H1 (cell line): ENCODE data around the gene SMARCA4. TPM values are rescaled to one million over a fixed set of nuclear protein-coding genes. Genes with fewer than 3 reads are reported as not detected.

ENCODE experiments used
- CTCF ChIA-PET: fragments of 300-600 bp; sonication (Branson Sonifier 250); formaldehyde crosslinking; loops from one replicate; lab custom pipeline; 2021; ENCODE audit not compliant: partially characterized antibody; lab: Charles Lee
- POLR2A ChIA-PET: fragments of 300-600 bp; sonication (Branson Sonifier 250); formaldehyde crosslinking; loops from one replicate; lab custom pipeline; 2021; ENCODE audit warnings: inconsistent platforms; ENCODE audit not compliant: partially characterized antibody; lab: Charles Lee
- DNase-seq, 2 experiments: peaks; one replicate each; pipeline versions ENCODE4 v3.0.0 to v3.0.0-alpha.2; 2010 to 2022; ENCODE audit warnings: low spot score in 2 of 2, low read depth in 1 of 2, mixed read lengths in 1 of 2
- FAIRE-seq: peaks from 2 replicates; lab custom pipeline; 2011; peaks lifted over from hg19 to GRCh38; lab: Jason Lieb, UNC
- H2AFZ ChIP-seq: 2 replicates; pipeline ENCODE4 v1.8.1; 2012; ENCODE audit warnings: low read length, inconsistent platforms
- H2AK5ac ChIP-seq: 2 replicates; pipeline ENCODE4 v1.6.1; 2013; ENCODE audit warnings: low read depth, low read length
- H2BK120ac ChIP-seq: replicated peaks from 2 replicates; pipeline ENCODE3; 2013; ENCODE audit warnings: low read depth, low read length, inconsistent platforms
- H2BK12ac ChIP-seq: 2 replicates; pipeline ENCODE4 v1.6.1; 2013; ENCODE audit warnings: low read depth, low read length
- H2BK15ac ChIP-seq: 2 replicates; pipeline ENCODE4 v1.6.1; 2013; ENCODE audit warnings: low read length
- H2BK20ac ChIP-seq: 2 replicates; pipeline ENCODE4 v1.6.1; 2013; ENCODE audit warnings: low read length
- H2BK5ac ChIP-seq: 2 replicates; pipeline ENCODE4 v1.6.1; 2013; ENCODE audit warnings: low read depth, low read length
- H3K14ac ChIP-seq: 2 replicates; pipeline ENCODE4 v1.6.1; 2013; ENCODE audit warnings: inconsistent platforms; ENCODE audit not compliant: insufficient read length
- H3K18ac ChIP-seq: 2 replicates; pipeline ENCODE4 v1.6.1; 2013; ENCODE audit warnings: low read length; ENCODE audit errors: extremely low read depth
- H3K23ac ChIP-seq: 2 replicates; pipeline ENCODE4 v1.6.1; 2013; ENCODE audit warnings: inconsistent platforms; ENCODE audit not compliant: insufficient read length
- H3K23me2 ChIP-seq: 2 replicates; pipeline ENCODE4 v1.6.1; 2013; ENCODE audit warnings: low read depth, low read length
- H3K27ac ChIP-seq: 2 replicates; pipeline ENCODE4 v1.6.1; 2011; ENCODE audit warnings: low read depth, low read length, inconsistent platforms
- H3K27me3 ChIP-seq, 4 experiments: replicated peaks in 1 of 4; 1 replicate in 1 of 4; 2 replicates in 3 of 4; pipeline versions ENCODE4 v1.6.1 to v1.8.1; 2011 to 2013; ENCODE audit warnings: low read length in 3 of 4, mild to moderate bottlenecking in 3 of 4, inconsistent platforms in 2 of 4, mixed read lengths in 2 of 4, moderate library complexity in 1 of 4; ENCODE audit not compliant: control insufficient read depth in 3 of 4, insufficient read depth in 3 of 4; ENCODE audit errors: extremely low read depth in 1 of 4
- H3K36me3 ChIP-seq, 4 experiments: 2 replicates each; pipeline versions ENCODE4 v1.6.1 to v1.8.1; 2011 to 2013; ENCODE audit warnings: mild to moderate bottlenecking in 4 of 4, low read length in 3 of 4, moderate library complexity in 2 of 4, control low read depth in 1 of 4, inconsistent platforms in 1 of 4; ENCODE audit not compliant: insufficient read depth in 4 of 4, control insufficient read depth in 2 of 4
- H3K4ac ChIP-seq: replicated peaks from 2 replicates; pipeline ENCODE3; 2013; ENCODE audit warnings: low read length, low read depth, mixed read lengths, inconsistent platforms; ENCODE audit not compliant: insufficient read length
- H3K4me1 ChIP-seq, 4 experiments: replicated peaks in 1 of 4; 1 replicate in 1 of 4; 2 replicates in 3 of 4; pipeline versions ENCODE4 v1.6.1 to v1.8.1; 2011 to 2013; ENCODE audit warnings: low read length in 3 of 4, inconsistent platforms in 2 of 4, mixed read lengths in 1 of 4; ENCODE audit not compliant: insufficient read depth in 4 of 4, control insufficient read depth in 3 of 4
- H3K4me2 ChIP-seq, 2 experiments: 2 replicates each; pipeline versions ENCODE4 v1.6.1 to v1.8.1; 2011 to 2013; ENCODE audit warnings: low read depth in 2 of 2, low read length in 2 of 2, control low read depth in 1 of 2, inconsistent platforms in 1 of 2, mild to moderate bottlenecking in 1 of 2; ENCODE audit not compliant: insufficient read depth in 1 of 2
- H3K4me3 ChIP-seq, 4 experiments: fragments of 200-600, 300-600 bp in 1 of 4; sonication (generic), shearing (Covaris generic), sonication (Bioruptor Twin) in 1 of 4; 2 replicates each; pipeline versions ENCODE4 v1.5.1 to v1.8.1; 2011 to 2016; ENCODE audit warnings: low read length in 4 of 4, low read depth in 3 of 4, control low read depth in 2 of 4, inconsistent platforms in 2 of 4, mild to moderate bottlenecking in 2 of 4, mixed read lengths in 1 of 4, moderate library complexity in 1 of 4; ENCODE audit not compliant: insufficient read depth in 2 of 4; ENCODE audit errors: extremely low read depth in 1 of 4
- H3K56ac ChIP-seq: replicated peaks from 2 replicates; pipeline ENCODE3; 2013; ENCODE audit warnings: low read depth, mild to moderate bottlenecking, mixed read lengths, low read length, inconsistent platforms; ENCODE audit not compliant: insufficient read length
- H3K79me1 ChIP-seq: 2 replicates; pipeline ENCODE4 v1.6.1; 2013; ENCODE audit warnings: low read depth, low read length, control low read depth
- H3K79me2 ChIP-seq, 2 experiments: 2 replicates each; pipeline versions ENCODE4 v1.6.1 to v1.8.1; 2012 to 2013; ENCODE audit warnings: low read length in 2 of 2, mild to moderate bottlenecking in 2 of 2, inconsistent platforms in 1 of 2; ENCODE audit not compliant: insufficient read depth in 2 of 2, control insufficient read depth in 1 of 2
- H3K9ac ChIP-seq, 4 experiments: replicated peaks in 1 of 4; 1 replicate in 1 of 4; 2 replicates in 3 of 4; pipeline versions ENCODE4 v1.6.1 to v1.8.1; 2011 to 2013; ENCODE audit warnings: low read depth in 3 of 4, low read length in 3 of 4, control low read depth in 2 of 4, mild to moderate bottlenecking in 2 of 4, moderate library complexity in 2 of 4, inconsistent platforms in 1 of 4; ENCODE audit errors: extremely low read depth in 1 of 4
- H3K9me3 ChIP-seq, 2 experiments: 2 replicates each; pipeline versions ENCODE4 v1.6.1 to v1.8.1; 2012 to 2013; ENCODE audit warnings: mild to moderate bottlenecking in 2 of 2, moderate library complexity in 2 of 2, control low read depth in 1 of 2, inconsistent platforms in 1 of 2, low read depth in 1 of 2, low read length in 1 of 2, mixed read lengths in 1 of 2; ENCODE audit not compliant: insufficient read depth in 2 of 2
- H4K20me1 ChIP-seq, 2 experiments: replicated peaks in 1 of 2; 2 replicates each; pipeline versions ENCODE3 to v1.8.1; 2011 to 2013; ENCODE audit warnings: inconsistent platforms in 2 of 2, low read length in 2 of 2, mild to moderate bottlenecking in 1 of 2; ENCODE audit not compliant: insufficient read depth in 2 of 2, control insufficient read depth in 1 of 2
- H4K5ac ChIP-seq: 2 replicates; pipeline ENCODE4 v1.6.1; 2013; ENCODE audit warnings: low read length, low read depth, mixed read lengths, inconsistent platforms; ENCODE audit not compliant: insufficient read length
- H4K8ac ChIP-seq: 2 replicates; pipeline ENCODE4 v1.8.0; 2013; ENCODE audit warnings: mild to moderate bottlenecking, moderate library complexity, low read length, inconsistent platforms; ENCODE audit not compliant: insufficient read depth; ENCODE audit errors: extremely low read depth
- H4K91ac ChIP-seq: replicated peaks from 2 replicates; pipeline ENCODE3; 2013; ENCODE audit warnings: low read length, mixed read lengths, inconsistent platforms; ENCODE audit not compliant: insufficient read length
- ASH2L ChIP-seq: fragments of 200-600, 300-600 bp; sonication (generic); IDR thresholded peaks from one replicate; pipeline ENCODE4 v1.7.1; 2017; ENCODE audit warnings: low read length
- ATF3 ChIP-seq: IDR thresholded peaks from 2 replicates; pipeline ENCODE4 v1.6.1; 2011; ENCODE audit warnings: low read depth, mild to moderate bottlenecking, low read length; ENCODE audit not compliant: insufficient read depth
- FOSL1 ChIP-seq: IDR thresholded peaks from 2 replicates; pipeline ENCODE4 v1.6.1; 2011; ENCODE audit warnings: mild to moderate bottlenecking, low read depth, low read length, moderate library complexity; ENCODE audit not compliant: insufficient read depth
- GABPA ChIP-seq: IDR thresholded peaks from 2 replicates; pipeline ENCODE4 v1.6.1; 2011; ENCODE audit warnings: mild to moderate bottlenecking, low read length, moderate library complexity, borderline replicate concordance; ENCODE audit not compliant: insufficient read depth
- KDM5A ChIP-seq: fragments of 200-600 bp; IDR thresholded peaks from 2 replicates; pipeline ENCODE4 v1.7.1; 2012; ENCODE audit warnings: mild to moderate bottlenecking, low read length, inconsistent platforms, mixed read lengths
- MAFK ChIP-seq: IDR thresholded peaks from 2 replicates; pipeline ENCODE4 v1.6.1; 2012; ENCODE audit warnings: low read depth, mild to moderate bottlenecking, improper control_type of control experiment, low read length
- POU5F1 ChIP-seq: IDR thresholded peaks from 2 replicates; pipeline ENCODE4 v1.6.1; 2011; ENCODE audit warnings: low read depth, mild to moderate bottlenecking, low read length, moderate library complexity
- SIRT6 ChIP-seq: IDR thresholded peaks from one replicate; pipeline ENCODE4 v1.7.1; 2012; ENCODE audit warnings: low read length, inconsistent platforms
- SP4 ChIP-seq: IDR thresholded peaks from 2 replicates; pipeline ENCODE4 v1.6.1; 2012; ENCODE audit warnings: low read length, inconsistent platforms
- SRF ChIP-seq: IDR thresholded peaks from 2 replicates; pipeline ENCODE4 v1.6.1; 2011; ENCODE audit warnings: mild to moderate bottlenecking, low read depth, low read length, moderate library complexity
- TAF1 ChIP-seq: IDR thresholded peaks from 2 replicates; pipeline ENCODE4 v1.6.1; 2011; ENCODE audit warnings: mild to moderate bottlenecking, low read depth, low read length
- TCF12 ChIP-seq: IDR thresholded peaks from 2 replicates; pipeline ENCODE4 v1.6.1; 2011; ENCODE audit warnings: low read depth, mild to moderate bottlenecking, low read length
- TEAD4 ChIP-seq: IDR thresholded peaks from 2 replicates; pipeline ENCODE4 v1.6.1; 2012; ENCODE audit warnings: low read depth, low read length, inconsistent platforms, mixed read lengths
- ZNF274 ChIP-seq: IDR thresholded peaks from 2 replicates; pipeline ENCODE4 v1.7.0; 2012; ENCODE audit warnings: low read length, borderline replicate concordance; ENCODE audit errors: extremely low read depth
- WGBS, 2 experiments: shearing (Covaris generic) in 1 of 2; methylation state at CpG; one replicate each; pipeline versions ENCODE4 v1.1.6 to v1.1.7; 2013 to 2015; ENCODE audit warnings: low lambda C conversion rate in 2 of 2, mixed read lengths in 2 of 2, inconsistent platforms in 1 of 2, low coverage in 1 of 2, missing lambda C conversion rate in 1 of 2; ENCODE audit not compliant: insufficient replicate concordance in 2 of 2, insufficient coverage in 1 of 2, insufficient read length in 1 of 2; ENCODE audit errors: extremely low coverage in 1 of 2, missing lambda C conversion rate in 1 of 2; 5-methylcytosine and 5-hydroxymethylcytosine counted together
- polyA plus RNA-seq, 7 experiments: library from polyadenylated mRNA; depleted of rRNA in 3 of 7; stranded (reverse) in 5 of 7; unstranded in 2 of 7; fragments of >200 nt in 5 of 7; fragments of 200-250 nt in 2 of 7; gene quantifications; 1 replicate in 5 of 7; 2 replicates in 1 of 7; 4 replicates in 1 of 7; pipeline versions ENCODE4 v1.2.1 to v1.2.3, GENCODE V29; 2011 to 2013; ENCODE audit warnings: missing spikeins in 2 of 7, mixed read lengths in 2 of 7
- total RNA-seq: library from RNA; stranded (reverse); fragmentation: NEBNext Ultra II Directional; extraction: Animal tissue kit (Norgen Biotek cat#: 25700); gene quantifications from 2 replicates; pipeline ENCODE4 v1.2.1, GENCODE V29; 2021

Gene SMARCA4
- total and polyA plus RNA-seq, 2 of the 8 experiments (the other 6 are each of a cell fraction or from before 2014, with no cell fraction given), result 86.4 to 263 TPM

- no peak overlapping the region for H2BK15ac ChIP-seq
- no peaks in the 10 kb centered on the region for H3K23me2 ChIP-seq
- CTCF ChIA-PET, result no interaction called here
- H3K18ac ChIP-seq, result no peak overlapping the region
- no peak overlapping the region for H3K4me2 ChIP-seq
- no peak overlapping the region for H3K56ac ChIP-seq
- no peaks in the 10 kb centered on the region for H3K9me3 ChIP-seq
- 89% methylated on average over 13 of the region's 13 CpGs; no CpG with 5 or more reads in 1 of the 2 experiments for WGBS, 2 experiments
- H3K4ac ChIP-seq, result no peak overlapping the region
- H3K27me3 ChIP-seq, result no peaks in the 10 kb centered on the region
- H2BK5ac ChIP-seq, result no peak overlapping the region
- peaks cover 5% of the 10 kb centered on the region; the same call in 1 of the 2 replicates for H3K79me1 ChIP-seq
- H3K27ac ChIP-seq, result no peak overlapping the region
- H2BK12ac ChIP-seq, result no peak overlapping the region
- H2AK5ac ChIP-seq, result no peak overlapping the region
- no peak overlapping the region for H3K9ac ChIP-seq
- H4K5ac ChIP-seq, result no peak overlapping the region
- H2BK20ac ChIP-seq, result no peak overlapping the region
- POLR2A ChIA-PET, result interaction anchor here (0.6 kb wide), 1 partner anchor 84 kb away, joined by 3 read pairs; no protein-coding TSS in a partner anchor
- no peaks in the 10 kb centered on the region for H3K4me1 ChIP-seq
- H3K23ac ChIP-seq, result no peak overlapping the region
- H2AFZ ChIP-seq, result no peak overlapping the region
- H3K79me2 ChIP-seq, result no peaks in the 10 kb centered on the region
- no peak overlapping the region for H2BK120ac ChIP-seq
- H3K4me3 ChIP-seq, result no peak overlapping the region
- H4K20me1 ChIP-seq, result peaks cover 0 to 2% of the 10 kb centered on the region in 2 experiments
- no peak overlapping the region for H4K91ac ChIP-seq
- no peak for FAIRE-seq
- H4K8ac ChIP-seq, result no peak overlapping the region
- no peak for DNase-seq
- H3K14ac ChIP-seq, result no peak overlapping the region
- H3K36me3 ChIP-seq, result peaks cover 24 to 45% (median 37%) of the 10 kb centered on the region in 4 experiments
- TF ChIP-seq ZNF274, result no peak
- no peak for TF ChIP-seq FOSL1
- TF ChIP-seq SP4, result no peak
- no peak for TF ChIP-seq ATF3
- no peak for TF ChIP-seq KDM5A
- no peak for TF ChIP-seq SIRT6
- TF ChIP-seq TEAD4, result no peak
- TF ChIP-seq MAFK, result no peak
- TF ChIP-seq TCF12, result no peak
- no peak for TF ChIP-seq POU5F1
- no peak for TF ChIP-seq GABPA
- TF ChIP-seq ASH2L, result no peak
- no peak for TF ChIP-seq SRF
- no peak for TF ChIP-seq TAF1
Observed at GRCh38 chr19:11041966-11042627, 81.3 kb downstream of the SMARCA4 start.
